ENCODE measurements around the gene LRP10.
"Not testable (repeated sequence)": the region's sequence is repeated elsewhere in the genome, so short reads cannot be mapped to it uniquely, and the experiment has no call there.

DNA sequence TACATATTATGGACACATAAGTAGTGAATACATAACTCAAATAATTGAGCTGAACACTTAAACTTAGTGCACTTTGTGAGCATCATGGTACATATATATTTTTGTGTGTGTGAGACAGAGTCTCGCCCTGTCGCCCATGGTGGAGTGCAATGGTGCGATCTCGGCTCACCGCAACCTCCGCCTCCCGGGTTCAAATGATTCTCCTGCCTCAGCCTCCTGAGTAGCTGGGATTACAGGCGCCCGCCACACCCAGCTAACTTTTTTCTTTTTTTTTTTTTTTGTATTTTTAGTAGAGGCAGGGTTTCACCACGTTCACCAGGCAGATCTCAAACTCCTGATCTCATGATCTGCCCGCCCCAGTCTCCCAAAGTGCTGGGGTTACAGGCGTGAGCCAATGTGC lies 19.4 kb upstream of the LRP10 start:
- TF ChIP-seq, protein P1, sequence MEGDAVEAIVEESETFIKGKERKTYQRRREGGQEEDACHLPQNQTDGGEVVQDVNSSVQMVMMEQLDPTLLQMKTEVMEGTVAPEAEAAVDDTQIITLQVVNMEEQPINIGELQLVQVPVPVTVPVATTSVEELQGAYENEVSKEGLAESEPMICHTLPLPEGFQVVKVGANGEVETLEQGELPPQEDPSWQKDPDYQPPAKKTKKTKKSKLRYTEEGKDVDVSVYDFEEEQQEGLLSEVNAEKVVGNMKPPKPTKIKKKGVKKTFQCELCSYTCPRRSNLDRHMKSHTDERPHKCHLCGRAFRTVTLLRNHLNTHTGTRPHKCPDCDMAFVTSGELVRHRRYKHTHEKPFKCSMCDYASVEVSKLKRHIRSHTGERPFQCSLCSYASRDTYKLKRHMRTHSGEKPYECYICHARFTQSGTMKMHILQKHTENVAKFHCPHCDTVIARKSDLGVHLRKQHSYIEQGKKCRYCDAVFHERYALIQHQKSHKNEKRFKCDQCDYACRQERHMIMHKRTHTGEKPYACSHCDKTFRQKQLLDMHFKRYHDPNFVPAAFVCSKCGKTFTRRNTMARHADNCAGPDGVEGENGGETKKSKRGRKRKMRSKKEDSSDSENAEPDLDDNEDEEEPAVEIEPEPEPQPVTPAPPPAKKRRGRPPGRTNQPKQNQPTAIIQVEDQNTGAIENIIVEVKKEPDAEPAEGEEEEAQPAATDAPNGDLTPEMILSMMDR (IDR thresholded peaks at IDR 0.05) = not testable (repeated sequence)
- TF ChIP-seq POLR2A, POLR2AphosphoS5 (IDR thresholded peaks at IDR 0.05): not testable (repeated sequence)

Measured in prostate gland (tissue), 2 donors.